Measurements from ENCODE around the gene ENDOU. TPM values are rescaled to one million over a fixed set of nuclear protein-coding genes. Genes with fewer than 3 reads are reported as not detected.

The ENDOU gene
- total RNA-seq, 1 donor from 2014 or later, result not detected

GRCh38 chr12:47767216-47767724 is 42.0 kb upstream of the ENDOU start:
- Histone ChIP-seq H3K4me1 (peaks cover 23% of the 10 kb centered on the region), H3K9me3 (no peaks in the 10 kb centered on the region), H3K4me3 (no peak overlapping the region), H3K27me3 (ENCODE audit: low read depth) (no peaks in the 10 kb centered on the region), H3K36me3 (no peaks in the 10 kb centered on the region), H3K27ac (no peak overlapping the region)
- DNase-seq, result peak; percentile 47
- TF ChIP-seq CTCF (IDR thresholded peaks at IDR 0.05), result peak; percentile 70
- peak; percentile 58 to 60 for ATAC-seq
- intact Hi-C loops (cut with DNase I), result no loop called here

- peaks cover 21% of the 10 kb centered on the region for H3K4me1 ChIP-seq
- ATAC-seq (peak in 1 of 2 donors; percentile 6), DNase-seq (peak; percentile 31)
- no peaks in the 10 kb centered on the region for H3K27me3 ChIP-seq (ENCODE audit: low read depth)
- no peaks in the 10 kb centered on the region for H3K36me3 ChIP-seq
- H3K9me3 ChIP-seq, result no peaks in the 10 kb centered on the region
- H3K4me3 ChIP-seq, result no peak overlapping the region
- intact Hi-C loops (cut with DNase I), result no loop called here
- H3K27ac ChIP-seq, result no peak overlapping the region
- TF ChIP-seq CTCF (IDR thresholded peaks at IDR 0.05), result no peak
Measured at GRCh38 chr12:47766502-47767215, 41.4 kb upstream of the ENDOU start.

GRCh38 chr12:47763481-47764346 is 38.4 kb upstream of the ENDOU start:
- Histone ChIP-seq H3K4me3 (no peak overlapping the region), H3K36me3 (no peaks in the 10 kb centered on the region), H3K9me3 (no peaks in the 10 kb centered on the region), H3K4me1 (peaks cover 7% of the 10 kb centered on the region), H3K27me3 (ENCODE audit: low read depth) (no peaks in the 10 kb centered on the region), H3K27ac (no peak overlapping the region)
- no peak for ATAC-seq
- intact Hi-C loops (cut with DNase I), result no loop called here
- TF ChIP-seq CTCF (IDR thresholded peaks at IDR 0.05), result no peak
- DNase-seq, result peak; percentile 31

GRCh38 chr12:47762850-47763465 is 37.7 kb upstream of the ENDOU start:
- H3K27me3 ChIP-seq (ENCODE audit: low read depth), result no peaks in the 10 kb centered on the region

More at GRCh38 chr12:47762850-47763465, 37.7 kb upstream of the ENDOU start:
- Histone ChIP-seq H3K36me3 (no peaks in the 10 kb centered on the region), H3K4me3 (no peak overlapping the region), H3K9me3 (no peaks in the 10 kb centered on the region), H3K4me1 (peaks cover 9% of the 10 kb centered on the region), H3K27ac (no peak overlapping the region)
- DNase-seq, result no peak
- intact Hi-C loops (cut with DNase I), result no loop called here
- no peak for ATAC-seq
- TF ChIP-seq CTCF (IDR thresholded peaks at IDR 0.05), result no peak

Data from lower lobe of right lung (tissue), 2 donors.